Measurements from ENCODE around the gene RELN.

DNA sequence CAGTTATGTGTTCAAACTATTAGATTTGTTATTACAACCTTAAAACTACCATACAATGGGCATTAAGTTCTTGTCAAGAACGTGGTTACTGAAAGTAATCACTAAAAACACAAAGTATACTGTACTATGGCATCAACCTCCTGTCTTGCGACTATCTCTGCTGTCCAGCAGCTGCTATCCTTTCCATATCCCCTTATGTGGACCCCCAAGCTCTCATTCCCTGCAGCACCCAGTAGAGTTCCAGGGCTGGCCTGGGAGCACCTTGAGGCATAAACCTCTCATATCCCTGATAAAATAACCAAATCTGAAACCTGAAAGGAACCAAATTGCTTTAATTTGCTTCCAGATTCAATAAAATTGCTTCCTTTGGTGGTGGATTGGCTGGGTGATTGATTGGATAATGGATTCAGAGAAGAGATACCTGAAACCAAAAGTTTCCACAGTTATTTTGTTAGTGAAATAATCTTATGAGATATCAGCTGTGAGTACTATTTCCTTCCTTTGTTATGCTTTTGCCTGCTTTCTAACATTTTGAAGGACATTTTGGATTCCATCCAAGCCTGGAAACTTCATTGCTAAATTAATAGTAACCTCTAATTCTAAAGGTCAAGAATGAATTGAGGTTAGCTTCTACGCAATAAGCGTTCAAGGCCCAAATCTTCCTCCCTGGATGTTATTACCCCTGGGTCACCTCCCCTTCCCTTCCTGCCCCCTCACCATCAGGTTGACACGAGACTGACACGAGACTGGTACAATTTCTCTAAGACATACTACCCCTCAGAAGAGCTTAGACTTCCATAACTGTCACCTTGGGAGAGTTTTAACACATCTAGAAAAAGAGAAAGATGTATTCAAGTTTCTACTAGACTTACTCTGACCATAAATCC, 48.8 kb downstream of the RELN start:
- no peak for TF ChIP-seq ZFP3 (CRISPR knock-in tag; IDR thresholded peaks at IDR 0.05)
- TF ChIP-seq, protein P1, sequence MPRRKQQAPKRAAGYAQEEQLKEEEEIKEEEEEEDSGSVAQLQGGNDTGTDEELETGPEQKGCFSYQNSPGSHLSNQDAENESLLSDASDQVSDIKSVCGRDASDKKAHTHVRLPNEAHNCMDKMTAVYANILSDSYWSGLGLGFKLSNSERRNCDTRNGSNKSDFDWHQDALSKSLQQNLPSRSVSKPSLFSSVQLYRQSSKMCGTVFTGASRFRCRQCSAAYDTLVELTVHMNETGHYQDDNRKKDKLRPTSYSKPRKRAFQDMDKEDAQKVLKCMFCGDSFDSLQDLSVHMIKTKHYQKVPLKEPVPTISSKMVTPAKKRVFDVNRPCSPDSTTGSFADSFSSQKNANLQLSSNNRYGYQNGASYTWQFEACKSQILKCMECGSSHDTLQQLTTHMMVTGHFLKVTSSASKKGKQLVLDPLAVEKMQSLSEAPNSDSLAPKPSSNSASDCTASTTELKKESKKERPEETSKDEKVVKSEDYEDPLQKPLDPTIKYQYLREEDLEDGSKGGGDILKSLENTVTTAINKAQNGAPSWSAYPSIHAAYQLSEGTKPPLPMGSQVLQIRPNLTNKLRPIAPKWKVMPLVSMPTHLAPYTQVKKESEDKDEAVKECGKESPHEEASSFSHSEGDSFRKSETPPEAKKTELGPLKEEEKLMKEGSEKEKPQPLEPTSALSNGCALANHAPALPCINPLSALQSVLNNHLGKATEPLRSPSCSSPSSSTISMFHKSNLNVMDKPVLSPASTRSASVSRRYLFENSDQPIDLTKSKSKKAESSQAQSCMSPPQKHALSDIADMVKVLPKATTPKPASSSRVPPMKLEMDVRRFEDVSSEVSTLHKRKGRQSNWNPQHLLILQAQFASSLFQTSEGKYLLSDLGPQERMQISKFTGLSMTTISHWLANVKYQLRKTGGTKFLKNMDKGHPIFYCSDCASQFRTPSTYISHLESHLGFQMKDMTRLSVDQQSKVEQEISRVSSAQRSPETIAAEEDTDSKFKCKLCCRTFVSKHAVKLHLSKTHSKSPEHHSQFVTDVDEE (CRISPR knock-in tag; IDR thresholded peaks at IDR 0.05): no peak

All from SK-N-SH treated with all-trans-retinoic acid at 6 μM for 48 hours (cell line).